HCT116 (cell line): ENCODE measurements around the gene ZNF121. TPM values are rescaled to one million over a fixed set of nuclear protein-coding genes. Genes with fewer than 3 reads are reported as not detected.
A peak's percentile ranks its signal among the peaks of the same experiment; 100 is the strongest.

Source experiments
- ATAC-seq: fragments of 200-7000 bp; cut with Tn5 transposase; 2 replicates; pipeline ENCODE4 v1.9.1; 2020; ENCODE audit warnings: mild to moderate bottlenecking, moderate library complexity
- BruUV-seq: library from RNA; stranded (reverse); fragments of 400-500 nt; replicated peaks from 2 replicates; lab custom pipeline; 2021; lab: Mats Ljungman, UMichigan
- CTCF ChIA-PET: fragments of 300-600 bp; sonication (Branson Sonifier 250); formaldehyde crosslinking; loops from one replicate; lab custom pipeline; 2021; ENCODE audit warnings: antibody characterized with exemption; lab: Charles Lee
- POLR2A ChIA-PET: fragments of 300-600, 350-600 bp; sonication (Branson Sonifier 250); formaldehyde crosslinking; loops from one replicate; lab custom pipeline; 2021; ENCODE audit warnings: antibody characterized with exemption; lab: Charles Lee
- RAD21 ChIA-PET, 2 experiments: fragments of 300-600 bp; sonication (Branson Sonifier 250); formaldehyde crosslinking; loops; one replicate each; lab custom pipeline; 2023; ENCODE audit warnings: low total read pairs in 2 of 2; ENCODE audit not compliant: uncharacterized antibody in 2 of 2, unreplicated experiment in 2 of 2, low non-redundant PET in 1 of 2; lab: Charles Lee
- DNase-seq: peaks from one replicate; pipeline ENCODE4 v3.0.0-alpha.2; 2010; ENCODE audit warnings: low read depth, low spot score
- H2AFZ ChIP-seq: fragments of 200-600 bp; shearing (Covaris generic), sonication (generic); 2 replicates; pipeline ENCODE4 v1.6.1; 2017; ENCODE audit warnings: low read depth, mixed run types, mixed read lengths, antibody characterized with exemption, low read length; ENCODE audit not compliant: poor library complexity, severe bottlenecking
- H3K27ac ChIP-seq: 2 replicates; pipeline ENCODE4 v1.5.1; 2012; ENCODE audit warnings: low read depth, low read length
- H3K27me3 ChIP-seq: fragments of 200-600 bp; sonication (generic); 2 replicates; pipeline ENCODE4 v1.6.1; 2016; ENCODE audit warnings: mixed run types, low read length, mixed read lengths; ENCODE audit not compliant: insufficient read depth
- H3K36me3 ChIP-seq, 2 experiments: fragments of 200-500 bp in 1 of 2; fragments of 200-600 bp in 1 of 2; sonication (Bioruptor generic) in 1 of 2; sonication (generic) in 1 of 2; 2 replicates each; pipeline versions ENCODE4 v1.5.1 to v1.6.1; 2014 to 2016; ENCODE audit warnings: low read length in 2 of 2, inconsistent platforms in 1 of 2, mixed read lengths in 1 of 2, mixed run types in 1 of 2; ENCODE audit not compliant: insufficient read depth in 2 of 2, control insufficient read depth in 1 of 2
- H3K4me1 ChIP-seq, 2 experiments: fragments of 200-600 bp in 1 of 2; sonication (generic) in 1 of 2; 2 replicates each; pipeline versions ENCODE4 v1.5.1 to v1.6.1; 2012 to 2017; ENCODE audit warnings: low read length in 2 of 2, inconsistent platforms in 1 of 2, mild to moderate bottlenecking in 1 of 2, mixed read lengths in 1 of 2, mixed run types in 1 of 2, moderate library complexity in 1 of 2; ENCODE audit not compliant: insufficient read depth in 2 of 2, control insufficient read depth in 1 of 2
- H3K4me2 ChIP-seq: fragments of 200-600 bp; sonication (generic); 2 replicates; pipeline ENCODE4 v1.6.1; 2017; ENCODE audit warnings: mixed run types, low read length, mixed read lengths
- H3K4me3 ChIP-seq, 2 experiments: fragments of 200-600 bp in 1 of 2; sonication (generic) in 1 of 2; replicated peaks in 1 of 2; 2 replicates each; pipeline ENCODE4 v1.5.1; 2011 to 2016; ENCODE audit warnings: low read length in 2 of 2, control low read depth in 1 of 2, low read depth in 1 of 2, mild to moderate bottlenecking in 1 of 2, mixed read lengths in 1 of 2, mixed run types in 1 of 2
- H3K79me2 ChIP-seq: fragments of 200-600 bp; sonication (generic); 2 replicates; pipeline ENCODE4 v1.6.1; 2017; ENCODE audit warnings: mild to moderate bottlenecking, mixed run types, low read length, moderate library complexity, mixed read lengths; ENCODE audit not compliant: insufficient read depth
- H3K9ac ChIP-seq: fragments of 200-600 bp; sonication (generic); 2 replicates; pipeline ENCODE4 v1.6.1; 2016; ENCODE audit warnings: low read length, mixed read lengths
- H3K9me2 ChIP-seq: fragments of 200-600 bp; sonication (generic), shearing (Covaris generic); 2 replicates; pipeline ENCODE4 v1.6.1; 2017; ENCODE audit warnings: mixed run types, mild to moderate bottlenecking, moderate library complexity; ENCODE audit not compliant: insufficient read depth
- H3K9me3 ChIP-seq, 2 experiments: fragments of 200-500 bp in 1 of 2; fragments of 200-600 bp in 1 of 2; sonication (Bioruptor generic) in 1 of 2; sonication (generic) in 1 of 2; 2 replicates each; pipeline ENCODE4 v1.6.1; 2014 to 2017; ENCODE audit warnings: low read length in 2 of 2, mixed read lengths in 2 of 2, inconsistent platforms in 1 of 2, low read depth in 1 of 2, mild to moderate bottlenecking in 1 of 2, mixed run types in 1 of 2, moderate library complexity in 1 of 2; ENCODE audit not compliant: control insufficient read depth in 1 of 2, insufficient read depth in 1 of 2
- H4K20me1 ChIP-seq: fragments of 200-600 bp; sonication (generic), shearing (Covaris generic); 2 replicates; pipeline ENCODE4 v1.6.1; 2017; ENCODE audit warnings: mixed run types, mild to moderate bottlenecking, moderate library complexity; ENCODE audit not compliant: insufficient read depth
- ATF3 ChIP-seq: IDR thresholded peaks from 2 replicates; pipeline ENCODE4 v1.6.1; 2012
- CBX3 ChIP-seq: IDR thresholded peaks from 2 replicates; pipeline ENCODE4 v1.6.1; 2012; ENCODE audit warnings: low read depth
- CEBPB ChIP-seq: IDR thresholded peaks from 2 replicates; pipeline ENCODE4 v1.6.1; 2012; ENCODE audit warnings: low read depth
- EGR1 ChIP-seq: IDR thresholded peaks from 2 replicates; pipeline ENCODE4 v1.6.1; 2012; ENCODE audit warnings: low read depth
- JUND ChIP-seq: IDR thresholded peaks from 2 replicates; pipeline ENCODE4 v1.6.1; 2012
- POLR2A ChIP-seq: IDR thresholded peaks from 2 replicates; pipeline ENCODE4 v1.7.0; 2011; ENCODE audit warnings: borderline replicate concordance; ENCODE audit not compliant: insufficient read depth, insufficient read length; ENCODE audit errors: extremely low read depth
- RAD21 ChIP-seq: IDR thresholded peaks from 2 replicates; pipeline ENCODE4 v1.6.1; 2012; ENCODE audit warnings: low read depth, mild to moderate bottlenecking
- SIN3A ChIP-seq: IDR thresholded peaks from 2 replicates; pipeline ENCODE4 v1.6.1; 2012; ENCODE audit warnings: low read depth
- SP1 ChIP-seq: IDR thresholded peaks from 2 replicates; pipeline ENCODE4 v1.6.1; 2012; ENCODE audit warnings: low read depth
- SRF ChIP-seq: IDR thresholded peaks from 2 replicates; pipeline ENCODE4 v1.6.1; 2012; ENCODE audit warnings: low read depth
- TCF7L2 ChIP-seq: IDR thresholded peaks from 2 replicates; pipeline ENCODE4 v1.7.0; 2011; ENCODE audit warnings: borderline replicate concordance, inconsistent platforms; ENCODE audit not compliant: insufficient read depth, insufficient read length; ENCODE audit errors: extremely low read depth
- YY1 ChIP-seq: IDR thresholded peaks from 2 replicates; pipeline ENCODE4 v1.6.1; 2011; ENCODE audit warnings: low read length, low read depth, moderate library complexity, mild to moderate bottlenecking; ENCODE audit not compliant: insufficient replicate concordance; ENCODE audit errors: extremely low read depth
- ZBTB33 ChIP-seq: IDR thresholded peaks from 2 replicates; pipeline ENCODE4 v1.6.1; 2011; ENCODE audit warnings: mild to moderate bottlenecking, low read length, moderate library complexity; ENCODE audit not compliant: insufficient replicate concordance; ENCODE audit errors: extremely low read depth
- ZFX ChIP-seq: fragments of 450-650 bp; IDR thresholded peaks from 2 replicates; pipeline ENCODE4 v1.6.1; 2017
- ZNF274 ChIP-seq: fragments of 200-500 bp; sonication (Bioruptor generic); IDR thresholded peaks from 2 replicates; pipeline ENCODE4 v1.6.1; 2014; ENCODE audit warnings: mild to moderate bottlenecking, low read depth, low read length, inconsistent platforms
- intact Hi-C: fragments of 100-400 bp; cut with micrococcal nuclease; formaldehyde crosslinking; loops from 2 replicates; pipeline ENCODE4 v1.10.0; 2022
- total RNA-seq: library from RNA; stranded (reverse); gene quantifications from one replicate; pipeline ENCODE4 v1.2.1, GENCODE V29; 2021; ENCODE audit not compliant: unreplicated experiment
- TF ChIP-seq, protein P1 (sequence below), 3 experiments: fragments of 200-600 bp in 1 of 3; sonication (generic) in 1 of 3; IDR thresholded peaks in 2 of 3; conservative IDR thresholded peaks in 1 of 3; 2 replicates each; pipeline ENCODE4 v1.5.1; 2012 to 2017; ENCODE audit warnings: low read depth in 2 of 3, low read length in 2 of 3, antibody characterized with exemption in 1 of 3, borderline replicate concordance in 1 of 3, control low read depth in 1 of 3, mild to moderate bottlenecking in 1 of 3, mixed read lengths in 1 of 3, mixed run types in 1 of 3, moderate library complexity in 1 of 3; ENCODE audit not compliant: insufficient read depth in 1 of 3

The ZNF121 gene
- total RNA-seq, 1 experiment from 2014 or later, result 80.9 TPM

GRCh38 chr19:9622531-9622930, 38.2 kb upstream of the ZNF121 start:
- Histone ChIP-seq H3K4me2 (peak overlapping the region; percentile 47), H3K4me3 (peak overlapping the region in 1 of 2 experiments; percentile 97; a peak in 2 of 4 replicates), H3K9ac (no peak overlapping the region), H2AFZ (no peak overlapping the region), H3K36me3 (peaks cover 13 to 19% of the 10 kb centered on the region in 2 experiments; a peak in 3 of 4 replicates), H3K79me2 (peaks cover 21% of the 10 kb centered on the region), H3K9me3 (no peaks in the 10 kb centered on the region), H4K20me1 (no peaks in the 10 kb centered on the region), H3K9me2 (no peaks in the 10 kb centered on the region), H3K27me3 (no peaks in the 10 kb centered on the region), H3K27ac (peak overlapping the region; percentile 81; the same call in 1 of the 2 replicates), H3K4me1 (peaks cover 3 to 13% of the 10 kb centered on the region in 2 experiments; a peak in 3 of 4 replicates)
- ChIA-PET POLR2A (no interaction called here), CTCF (interaction anchor here (0.6 kb wide), 1 partner anchor 36 kb away, joined by 3 read pairs; no protein-coding TSS in a partner anchor), RAD21 (no interaction called here)
- intact Hi-C loops, result loop anchor here (5.0 to 10.0 kb wide), 3 partner anchors 35 to 480 kb away; partner anchors contain the start of gene ZNF317
- DNase-seq, result no peak
- ATAC-seq, result no peak
- BruUV-seq, result no TSS peak
- TF ChIP-seq ZBTB33 (no peak), ZNF274 (no peak), SRF (no peak), ATF3 (no peak), TCF7L2 (no peak), POLR2A (no peak), ZFX (no peak), RAD21 (no peak), JUND (no peak), SP1 (no peak), YY1 (no peak), SIN3A (no peak), EGR1 (no peak), CEBPB (no peak), CBX3 (no peak)
- TF ChIP-seq, protein P1, sequence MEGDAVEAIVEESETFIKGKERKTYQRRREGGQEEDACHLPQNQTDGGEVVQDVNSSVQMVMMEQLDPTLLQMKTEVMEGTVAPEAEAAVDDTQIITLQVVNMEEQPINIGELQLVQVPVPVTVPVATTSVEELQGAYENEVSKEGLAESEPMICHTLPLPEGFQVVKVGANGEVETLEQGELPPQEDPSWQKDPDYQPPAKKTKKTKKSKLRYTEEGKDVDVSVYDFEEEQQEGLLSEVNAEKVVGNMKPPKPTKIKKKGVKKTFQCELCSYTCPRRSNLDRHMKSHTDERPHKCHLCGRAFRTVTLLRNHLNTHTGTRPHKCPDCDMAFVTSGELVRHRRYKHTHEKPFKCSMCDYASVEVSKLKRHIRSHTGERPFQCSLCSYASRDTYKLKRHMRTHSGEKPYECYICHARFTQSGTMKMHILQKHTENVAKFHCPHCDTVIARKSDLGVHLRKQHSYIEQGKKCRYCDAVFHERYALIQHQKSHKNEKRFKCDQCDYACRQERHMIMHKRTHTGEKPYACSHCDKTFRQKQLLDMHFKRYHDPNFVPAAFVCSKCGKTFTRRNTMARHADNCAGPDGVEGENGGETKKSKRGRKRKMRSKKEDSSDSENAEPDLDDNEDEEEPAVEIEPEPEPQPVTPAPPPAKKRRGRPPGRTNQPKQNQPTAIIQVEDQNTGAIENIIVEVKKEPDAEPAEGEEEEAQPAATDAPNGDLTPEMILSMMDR (IDR thresholded peaks at IDR 0.05 in 2 of 3, conservative IDR thresholded peaks at IDR 0.05 in 1 of 3; ENCODE audit: borderline replicate concordance in 1 of 3, insufficient read depth in 1 of 3, low read depth in 2 of 3, low read length in 2 of 3), result no peak
